Right lobe of liver (tissue), 4 donors: Measurements from ENCODE around the gene FSHR.

Experiments used
- CTCF ChIP-seq, 4 donors: fragments of 200-600 bp in 3 of 4; fragments of 450-650 bp in 1 of 4; IDR thresholded peaks; one replicate each; pipeline versions ENCODE4 v1.5.1 to v1.8.0; 2016 to 2022; ENCODE audit warnings: antibody characterized with exemption in 4 of 4, mild to moderate bottlenecking in 2 of 4
- POLR2A ChIP-seq: fragments of 450-650 bp; IDR thresholded peaks from one replicate; pipeline ENCODE4 v1.6.1; 2017; ENCODE audit warnings: antibody characterized with exemption, mild to moderate bottlenecking
- donor health status: DM: no; HTN: no; CAD: no.
- donor health status: DM: no; HTN: no; CAD: no.
- donor health status: DM: no; HTN: yes; CAD: no.

- no peak for TF ChIP-seq CTCF (IDR thresholded peaks at IDR 0.05)
- no peak for TF ChIP-seq POLR2A
Observed at GRCh38 chr2:49111006-49111405, 43.3 kb downstream of the FSHR start.
